Choroid plexus epithelial cell (primary cell): ENCODE measurements around the gene ATXN2.

Experiments used
- DNase-seq: peaks from one replicate; pipeline ENCODE4 v3.0.0-alpha.2; 2010; ENCODE audit warnings: low read depth
- H3K4me3 ChIP-seq: 2 replicates; pipeline ENCODE4 v1.5.1; 2011; ENCODE audit warnings: low read depth, mild to moderate bottlenecking, control low read depth, low read length, moderate library complexity
- TF ChIP-seq, protein P1 (sequence below): conservative IDR thresholded peaks from 2 replicates; pipeline ENCODE4 v1.5.1; 2011; ENCODE audit warnings: low read depth, mild to moderate bottlenecking, control low read depth, inconsistent platforms, low read length, moderate library complexity

ATXN2 gene

GRCh38 chr12:111546758-111547383 lies 52.2 kb downstream of the ATXN2 start:
- TF ChIP-seq, protein P1, sequence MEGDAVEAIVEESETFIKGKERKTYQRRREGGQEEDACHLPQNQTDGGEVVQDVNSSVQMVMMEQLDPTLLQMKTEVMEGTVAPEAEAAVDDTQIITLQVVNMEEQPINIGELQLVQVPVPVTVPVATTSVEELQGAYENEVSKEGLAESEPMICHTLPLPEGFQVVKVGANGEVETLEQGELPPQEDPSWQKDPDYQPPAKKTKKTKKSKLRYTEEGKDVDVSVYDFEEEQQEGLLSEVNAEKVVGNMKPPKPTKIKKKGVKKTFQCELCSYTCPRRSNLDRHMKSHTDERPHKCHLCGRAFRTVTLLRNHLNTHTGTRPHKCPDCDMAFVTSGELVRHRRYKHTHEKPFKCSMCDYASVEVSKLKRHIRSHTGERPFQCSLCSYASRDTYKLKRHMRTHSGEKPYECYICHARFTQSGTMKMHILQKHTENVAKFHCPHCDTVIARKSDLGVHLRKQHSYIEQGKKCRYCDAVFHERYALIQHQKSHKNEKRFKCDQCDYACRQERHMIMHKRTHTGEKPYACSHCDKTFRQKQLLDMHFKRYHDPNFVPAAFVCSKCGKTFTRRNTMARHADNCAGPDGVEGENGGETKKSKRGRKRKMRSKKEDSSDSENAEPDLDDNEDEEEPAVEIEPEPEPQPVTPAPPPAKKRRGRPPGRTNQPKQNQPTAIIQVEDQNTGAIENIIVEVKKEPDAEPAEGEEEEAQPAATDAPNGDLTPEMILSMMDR: no peak
- H3K4me3 ChIP-seq: no peak overlapping the region
- DNase-seq: peak; percentile 57

GRCh38 chr12:111546171-111546570 lies 52.9 kb downstream of the ATXN2 start:
- DNase-seq: no peak

GRCh38 chr12:111544032-111544431 lies 55.1 kb downstream of the ATXN2 start:
- DNase-seq: no peak
- TF ChIP-seq, protein P1: no peak
- H3K4me3 ChIP-seq: no peak overlapping the region

More at GRCh38 chr12:111546171-111546570, 52.9 kb downstream of the ATXN2 start:
- H3K4me3 ChIP-seq: no peak overlapping the region
- TF ChIP-seq, protein P1: no peak

- peak; percentile 13 for DNase-seq
- TF ChIP-seq, protein P1: no peak
- no peak overlapping the region for H3K4me3 ChIP-seq
Observed at GRCh38 chr12:111532751-111533150, 66.4 kb downstream of the ATXN2 start.

- no peak overlapping the region for H3K4me3 ChIP-seq
- peak; percentile 78 for DNase-seq
- TF ChIP-seq, protein P1: peak; percentile 81
Observed at GRCh38 chr12:111529424-111530368, 69.4 kb downstream of the ATXN2 start.

GRCh38 chr12:111523587-111524167 lies 75.4 kb downstream of the ATXN2 start:
- H3K4me3 ChIP-seq: no peak overlapping the region
- no peak for DNase-seq
- TF ChIP-seq, protein P1: no peak
